Hepatocyte (in vitro differentiated cells): ENCODE data around the gene ADCYAP1R1. TPM values are rescaled to one million over a fixed set of nuclear protein-coding genes. Genes with fewer than 3 reads are reported as not detected.

ENCODE experiments used
- DNase-seq: peaks from one replicate; pipeline ENCODE4 v3.0.0-alpha.2; 2016; ENCODE audit warnings: low spot score
- H2AFZ ChIP-seq: fragments of 200-600 bp; sonication (generic); 2 replicates; pipeline ENCODE4 v1.6.0; 2016; ENCODE audit warnings: antibody characterized with exemption, mild to moderate bottlenecking
- H3K27ac ChIP-seq: fragments of 200-600 bp; sonication (generic); 2 replicates; pipeline ENCODE4 v1.5.1; 2016; ENCODE audit warnings: mild to moderate bottlenecking
- H3K27me3 ChIP-seq: fragments of 200-600 bp; sonication (generic); 2 replicates; pipeline ENCODE4 v1.6.1; 2016
- H3K36me3 ChIP-seq: fragments of 200-600 bp; sonication (generic); replicated peaks from 2 replicates; pipeline ENCODE4 v1.5.1; 2016; ENCODE audit warnings: low read depth; ENCODE audit not compliant: insufficient read depth
- H3K4me1 ChIP-seq: fragments of 200-600 bp; sonication (generic); 2 replicates; pipeline ENCODE4 v1.5.1; 2016; ENCODE audit warnings: mild to moderate bottlenecking, moderate library complexity; ENCODE audit not compliant: insufficient read depth
- H3K4me2 ChIP-seq: fragments of 200-600 bp; sonication (generic); 2 replicates; pipeline ENCODE4 v1.6.0; 2016
- H3K4me3 ChIP-seq: fragments of 200-600 bp; sonication (generic); 2 replicates; pipeline ENCODE4 v1.5.1; 2016; ENCODE audit warnings: mild to moderate bottlenecking
- H3K79me2 ChIP-seq: fragments of 200-600 bp; sonication (generic); 2 replicates; pipeline ENCODE4 v1.6.0; 2017; ENCODE audit warnings: mild to moderate bottlenecking
- H3K9me2 ChIP-seq: fragments of 200-600 bp; sonication (generic); replicated peaks from 2 replicates; pipeline ENCODE4 v1.6.0; 2017; ENCODE audit warnings: mild to moderate bottlenecking; ENCODE audit not compliant: insufficient read depth
- H3K9me3 ChIP-seq: fragments of 200-600 bp; sonication (generic); 2 replicates; pipeline ENCODE4 v1.5.1; 2016; ENCODE audit warnings: low read depth, mild to moderate bottlenecking
- H4K20me1 ChIP-seq: fragments of 200-600 bp; sonication (generic); 2 replicates; pipeline ENCODE4 v1.6.0; 2016; ENCODE audit warnings: mild to moderate bottlenecking; ENCODE audit not compliant: insufficient read depth, poor library complexity, severe bottlenecking
- CTCF ChIP-seq: fragments of 200-600 bp; sonication (generic); IDR thresholded peaks from 2 replicates; pipeline ENCODE4 v1.5.1; 2016; ENCODE audit warnings: antibody characterized with exemption, mild to moderate bottlenecking; ENCODE audit not compliant: poor library complexity
- EZH2 ChIP-seq: fragments of 200-600 bp; sonication (generic); IDR thresholded peaks from 2 replicates; pipeline ENCODE4 v1.6.1; 2016; ENCODE audit warnings: antibody characterized with exemption, mild to moderate bottlenecking, borderline replicate concordance
- EZH2phosphoT487 ChIP-seq: fragments of 200-600 bp; sonication (generic); IDR thresholded peaks from one replicate; pipeline ENCODE4 v1.6.1; 2018; ENCODE audit warnings: antibody characterized with exemption, mild to moderate bottlenecking, low read depth, moderate library complexity; ENCODE audit not compliant: unreplicated experiment, severe bottlenecking
- WGBS: methylation state at CpG from one replicate; pipeline ENCODE4 v1.1.6; 2016; ENCODE audit warnings: low lambda C conversion rate; ENCODE audit errors: missing lambda C conversion rate; 5-methylcytosine and 5-hydroxymethylcytosine counted together
- polyA plus RNA-seq: library from polyadenylated mRNA; unstranded; fragments of >200 nt; fragmentation: Nextera tagmentation; extraction: Ambion mirVana; gene quantifications from 2 replicates; pipeline ENCODE4 v1.2.1, GENCODE V29; 2016
- total RNA-seq: library from RNA; depleted of rRNA; stranded (reverse); fragments of >200 nt; gene quantifications from 2 replicates; pipeline ENCODE4 v1.2.3, GENCODE V29; 2014

The ADCYAP1R1 gene
- total and polyA plus RNA-seq, 2 experiments from 2014 or later, result 0.10 TPM; not detected in 1

GRCh38 chr7:31129067-31129466 is 77.0 kb downstream of the ADCYAP1R1 start:
- H3K4me1 ChIP-seq, result no peaks in the 10 kb centered on the region
- no peaks in the 10 kb centered on the region for H3K79me2 ChIP-seq
- H2AFZ ChIP-seq, result no peak overlapping the region
- no peak overlapping the region for H3K27ac ChIP-seq
- H3K36me3 ChIP-seq, result no peaks in the 10 kb centered on the region
- no peak overlapping the region for H3K4me2 ChIP-seq
- DNase-seq, result no peak
- no peaks in the 10 kb centered on the region for H4K20me1 ChIP-seq
- no peak for TF ChIP-seq CTCF
- TF ChIP-seq EZH2phosphoT487, result no peak
- TF ChIP-seq EZH2, result no peak
- H3K9me3 ChIP-seq, result no peaks in the 10 kb centered on the region
- WGBS, result 88% methylated on average over 3 of the region's 3 CpGs
- H3K4me3 ChIP-seq, result no peak overlapping the region
- no peaks in the 10 kb centered on the region for H3K9me2 ChIP-seq
- H3K27me3 ChIP-seq, result no peaks in the 10 kb centered on the region

GRCh38 chr7:31133497-31133896 is 81.4 kb downstream of the ADCYAP1R1 start:
- no peak overlapping the region for H2AFZ ChIP-seq
- no peaks in the 10 kb centered on the region for H3K36me3 ChIP-seq
- WGBS, result 57% methylated on average over 3 of the region's 3 CpGs
- DNase-seq, result no peak
- no peak overlapping the region for H3K4me2 ChIP-seq
- no peak overlapping the region for H3K27ac ChIP-seq
- no peaks in the 10 kb centered on the region for H3K9me2 ChIP-seq
- H3K9me3 ChIP-seq, result no peaks in the 10 kb centered on the region
- no peaks in the 10 kb centered on the region for H3K27me3 ChIP-seq
- no peaks in the 10 kb centered on the region for H3K4me1 ChIP-seq
- H3K79me2 ChIP-seq, result no peaks in the 10 kb centered on the region
- no peak overlapping the region for H3K4me3 ChIP-seq
- H4K20me1 ChIP-seq, result no peaks in the 10 kb centered on the region
- TF ChIP-seq EZH2, result no peak
- TF ChIP-seq CTCF, result no peak
- no peak for TF ChIP-seq EZH2phosphoT487

- no peaks in the 10 kb centered on the region for H4K20me1 ChIP-seq
- H3K36me3 ChIP-seq, result no peaks in the 10 kb centered on the region
- H3K79me2 ChIP-seq, result no peaks in the 10 kb centered on the region
- H2AFZ ChIP-seq, result no peak overlapping the region
- no peak overlapping the region for H3K4me2 ChIP-seq
- 48% methylated on average over 31 of the region's 31 CpGs for WGBS
- H3K27ac ChIP-seq, result no peak overlapping the region
- peak; percentile 91 for DNase-seq
- H3K4me3 ChIP-seq, result no peak overlapping the region
- TF ChIP-seq EZH2phosphoT487, result no peak
- TF ChIP-seq EZH2, result no peak
- TF ChIP-seq CTCF, result peak; percentile 82
- no peaks in the 10 kb centered on the region for H3K4me1 ChIP-seq
- no peaks in the 10 kb centered on the region for H3K27me3 ChIP-seq
- H3K9me2 ChIP-seq, result no peaks in the 10 kb centered on the region
- no peaks in the 10 kb centered on the region for H3K9me3 ChIP-seq
These were observed 82.4 kb downstream of the ADCYAP1R1 start for GRCh38 chr7:31134246-31135188.
